GM23338 (cell line): Measurements from ENCODE around the gene ENPP4. TPM values are rescaled to one million over a fixed set of nuclear protein-coding genes. Genes with fewer than 3 reads are reported as not detected.
A peak's percentile ranks its signal among the peaks of the same experiment; 100 is the strongest.

Source experiments
- ATAC-seq: fragments of 200-7000 bp; cut with Tn5 transposase; 3 replicates; pipeline ENCODE4 v1.9.1; 2020
- DNase-seq: peaks from one replicate; pipeline ENCODE4 v3.0.0-alpha.2; 2015; ENCODE audit warnings: low spot score
- H2AFZ ChIP-seq: fragments of 200-600 bp; sonication (generic); 2 replicates; pipeline ENCODE4 v1.8.0; 2016; ENCODE audit warnings: antibody characterized with exemption, mild to moderate bottlenecking, moderate library complexity
- H3F3A ChIP-seq: fragments of 200-600 bp; sonication (generic); replicated peaks from 2 replicates; pipeline ENCODE4 v1.8.0; 2017; ENCODE audit warnings: antibody characterized with exemption, mixed run types, low read depth
- H3K27ac ChIP-seq: fragments of 200-600 bp; sonication (generic); 2 replicates; pipeline ENCODE4 v1.6.1; 2016; ENCODE audit warnings: low read depth
- H3K27me3 ChIP-seq: fragments of 200-600 bp; sonication (generic); 2 replicates; pipeline ENCODE4 v1.8.0; 2016; ENCODE audit warnings: mild to moderate bottlenecking, mixed run types, moderate library complexity; ENCODE audit not compliant: insufficient read depth
- H3K36me3 ChIP-seq: fragments of 200-600 bp; sonication (generic); 2 replicates; pipeline ENCODE4 v1.8.0; 2016; ENCODE audit warnings: mild to moderate bottlenecking; ENCODE audit not compliant: insufficient read depth
- H3K4me1 ChIP-seq: fragments of 200-600 bp; sonication (generic); 2 replicates; pipeline ENCODE4 v1.8.0; 2016; ENCODE audit warnings: mild to moderate bottlenecking, moderate library complexity; ENCODE audit not compliant: insufficient read depth
- H3K4me2 ChIP-seq: fragments of 200-600 bp; sonication (generic); 2 replicates; pipeline ENCODE4 v1.7.1; 2017; ENCODE audit warnings: mixed run types
- H3K4me3 ChIP-seq: fragments of 200-600 bp; sonication (generic); 2 replicates; pipeline ENCODE4 v1.6.1; 2016; ENCODE audit warnings: mixed run types
- H3K79me2 ChIP-seq: fragments of 200-600 bp; sonication (generic); replicated peaks from 2 replicates; pipeline ENCODE4 v1.8.0; 2017; ENCODE audit warnings: mild to moderate bottlenecking; ENCODE audit not compliant: insufficient read depth
- H3K9me2 ChIP-seq: fragments of 200-600 bp; sonication (generic); 2 replicates; pipeline ENCODE4 v1.8.0; 2017; ENCODE audit not compliant: insufficient read depth
- H4K20me1 ChIP-seq: fragments of 200-600 bp; sonication (generic); replicated peaks from 2 replicates; pipeline ENCODE4 v1.8.0; 2017; ENCODE audit warnings: mild to moderate bottlenecking; ENCODE audit not compliant: insufficient read depth
- H3K27ac Mint-ChIP-seq: 2 replicates; pipeline ENCODE4 v1.8.0; 2020; ENCODE audit warnings: inconsistent platforms, mild to moderate bottlenecking, moderate library complexity, mixed read lengths
- H3K27me3 Mint-ChIP-seq: 3 replicates; pipeline ENCODE4 v1.8.0; 2022; ENCODE audit warnings: low read depth, mild to moderate bottlenecking, moderate library complexity, mixed read lengths, inconsistent platforms; ENCODE audit not compliant: insufficient read depth, poor library complexity
- H3K36me3 Mint-ChIP-seq: 3 replicates; pipeline ENCODE4 v1.8.0; 2021; ENCODE audit warnings: low read depth, mild to moderate bottlenecking, inconsistent platforms, moderate library complexity, mixed read lengths
- H3K4me1 Mint-ChIP-seq: 3 replicates; pipeline ENCODE4 v1.8.0; 2020; ENCODE audit warnings: mild to moderate bottlenecking, inconsistent platforms, mixed read lengths
- H3K4me3 Mint-ChIP-seq: 3 replicates; pipeline ENCODE4 v1.8.0; 2021; ENCODE audit warnings: moderate library complexity, mild to moderate bottlenecking, inconsistent platforms, mixed read lengths
- H3K9me3 Mint-ChIP-seq: 3 replicates; pipeline ENCODE4 v1.8.0; 2020; ENCODE audit warnings: moderate library complexity, mild to moderate bottlenecking, inconsistent platforms, mixed read lengths
- CREB1 ChIP-seq: fragments of 250-450 bp; sonication (Bioruptor Pico); IDR thresholded peaks from 2 replicates; pipeline ENCODE4 v1.5.0; 2020; ENCODE audit warnings: low read depth, mild to moderate bottlenecking, moderate library complexity
- CTCF ChIP-seq, 2 experiments: fragments of 200-600 bp in 1 of 2; sonication (generic) in 1 of 2; conservative IDR thresholded peaks; 2 replicates each; pipeline versions ENCODE4 v1.5.1 to v1.6.1; 2016 to 2017; ENCODE audit warnings: antibody characterized with exemption in 2 of 2, low read depth in 2 of 2, mild to moderate bottlenecking in 2 of 2, moderate library complexity in 1 of 2
- EZH2 ChIP-seq: fragments of 200-600 bp; sonication (generic); IDR thresholded peaks from one replicate; pipeline ENCODE4 v1.8.0; 2017; ENCODE audit warnings: antibody characterized with exemption, mild to moderate bottlenecking, low read depth; ENCODE audit not compliant: unreplicated experiment
- EZH2phosphoT487 ChIP-seq: fragments of 200-600 bp; sonication (generic); IDR thresholded peaks from one replicate; pipeline ENCODE4 v1.8.1; 2018; ENCODE audit warnings: antibody characterized with exemption; ENCODE audit not compliant: unreplicated experiment
- JUNB ChIP-seq: IDR thresholded peaks from one replicate; pipeline ENCODE4 v1.6.1; 2016; ENCODE audit warnings: antibody characterized with exemption; ENCODE audit not compliant: unreplicated experiment
- NANOG ChIP-seq: IDR thresholded peaks from 2 replicates; pipeline ENCODE4 v1.6.1; 2016; ENCODE audit warnings: antibody characterized with exemption, borderline replicate concordance
- POLR2AphosphoS5 ChIP-seq: IDR thresholded peaks from 2 replicates; pipeline ENCODE4 v1.6.1; 2016; ENCODE audit warnings: antibody characterized with exemption, low read depth
- STAT1 ChIP-seq: IDR thresholded peaks from one replicate; pipeline ENCODE4 v1.6.1; 2016; ENCODE audit warnings: antibody characterized with exemption; ENCODE audit not compliant: unreplicated experiment
- ZNF114 ChIP-seq: fragments of 250-450 bp; sonication (Bioruptor Pico); IDR thresholded peaks from 2 replicates; pipeline ENCODE4 v1.5.0; 2020; ENCODE audit warnings: mild to moderate bottlenecking, moderate library complexity
- ZNF331 ChIP-seq: fragments of 250-450 bp; sonication (Bioruptor Pico); IDR thresholded peaks from 2 replicates; pipeline ENCODE4 v1.5.0; 2020; ENCODE audit warnings: low read depth, mild to moderate bottlenecking, moderate library complexity
- polyA plus RNA-seq: library from polyadenylated mRNA; unstranded; fragments of >200 nt; fragmentation: Nextera tagmentation; extraction: Ambion mirVana; gene quantifications from 2 replicates; pipeline ENCODE4 v1.2.1, GENCODE V29; 2016
- total RNA-seq: library from RNA; depleted of rRNA; stranded (reverse); fragments of >200 nt; shearing (Covaris generic); gene quantifications from 2 replicates; pipeline ENCODE4 v1.2.3, GENCODE V29; 2014
- TF ChIP-seq, protein P1 (sequence below): IDR thresholded peaks from 2 replicates; pipeline ENCODE4 v1.6.1; 2016; ENCODE audit warnings: antibody characterized with exemption
- TF ChIP-seq, protein P2 (sequence below): IDR thresholded peaks from one replicate; pipeline ENCODE4 v1.6.1; 2018; ENCODE audit warnings: antibody characterized with exemption; ENCODE audit not compliant: unreplicated experiment
- TF ChIP-seq, protein P3 (sequence below): fragments of 250-450 bp; sonication (Bioruptor Pico); IDR thresholded peaks from 2 replicates; pipeline ENCODE4 v1.5.0; 2020; ENCODE audit warnings: mild to moderate bottlenecking, moderate library complexity

ENPP4 gene
- total and polyA plus RNA-seq, 2 experiments from 2014 or later: 2.2 to 4.4 TPM

DNA sequence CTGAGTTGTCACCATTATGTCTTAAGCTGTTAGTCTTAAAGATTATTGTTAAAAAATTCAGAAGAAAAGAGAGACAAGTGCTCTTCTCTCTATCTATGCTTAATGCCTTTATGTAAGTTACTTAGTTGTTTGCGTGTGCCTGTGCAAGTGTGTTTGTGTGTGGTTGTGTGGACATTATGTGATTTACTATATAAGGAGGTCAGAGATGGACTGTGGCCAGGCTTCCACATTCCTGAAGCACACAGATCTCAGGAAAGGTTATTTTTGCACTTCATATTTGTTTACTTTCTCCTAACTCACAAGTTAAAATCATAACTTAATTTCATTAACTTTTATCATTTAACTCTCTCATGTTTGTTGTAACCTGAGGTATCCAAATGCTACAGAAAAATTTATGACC, 14.5 kb downstream of the ENPP4 start:
- Mint-ChIP-seq H3K4me1 (peaks cover 23% of the 10 kb centered on the region), H3K27ac (peak overlapping the region; percentile 66), H3K27me3 (no peaks in the 10 kb centered on the region), H3K36me3 (no peaks in the 10 kb centered on the region), H3K9me3 (no peaks in the 10 kb centered on the region), H3K4me3 (no peak overlapping the region)
- Histone ChIP-seq H3K27ac (no peak overlapping the region), H3K4me1 (peaks cover 18% of the 10 kb centered on the region), H3K36me3 (no peaks in the 10 kb centered on the region), H4K20me1 (no peaks in the 10 kb centered on the region), H3F3A (no peaks in the 10 kb centered on the region), H3K4me2 (no peak overlapping the region), H3K79me2 (no peaks in the 10 kb centered on the region), H3K4me3 (no peak overlapping the region), H3K9me2 (no peaks in the 10 kb centered on the region), H3K27me3 (no peaks in the 10 kb centered on the region), H2AFZ (no peak overlapping the region)
- DNase-seq (no peak), ATAC-seq (no peak)
- no peak for TF ChIP-seq CTCF (conservative IDR thresholded peaks at IDR 0.05; ENCODE audit: low read depth in 2 of 2)
- TF ChIP-seq STAT1: no peak
- TF ChIP-seq ZNF331: no peak
- TF ChIP-seq, protein P1, sequence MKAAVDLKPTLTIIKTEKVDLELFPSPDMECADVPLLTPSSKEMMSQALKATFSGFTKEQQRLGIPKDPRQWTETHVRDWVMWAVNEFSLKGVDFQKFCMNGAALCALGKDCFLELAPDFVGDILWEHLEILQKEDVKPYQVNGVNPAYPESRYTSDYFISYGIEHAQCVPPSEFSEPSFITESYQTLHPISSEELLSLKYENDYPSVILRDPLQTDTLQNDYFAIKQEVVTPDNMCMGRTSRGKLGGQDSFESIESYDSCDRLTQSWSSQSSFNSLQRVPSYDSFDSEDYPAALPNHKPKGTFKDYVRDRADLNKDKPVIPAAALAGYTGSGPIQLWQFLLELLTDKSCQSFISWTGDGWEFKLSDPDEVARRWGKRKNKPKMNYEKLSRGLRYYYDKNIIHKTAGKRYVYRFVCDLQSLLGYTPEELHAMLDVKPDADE: no peak
- no peak for TF ChIP-seq EZH2phosphoT487
- no peak for TF ChIP-seq JUNB
- TF ChIP-seq NANOG: no peak
- TF ChIP-seq POLR2AphosphoS5: no peak
- TF ChIP-seq EZH2: no peak
- no peak for TF ChIP-seq ZNF114 (CRISPR knock-in tag)
- TF ChIP-seq, protein P2, sequence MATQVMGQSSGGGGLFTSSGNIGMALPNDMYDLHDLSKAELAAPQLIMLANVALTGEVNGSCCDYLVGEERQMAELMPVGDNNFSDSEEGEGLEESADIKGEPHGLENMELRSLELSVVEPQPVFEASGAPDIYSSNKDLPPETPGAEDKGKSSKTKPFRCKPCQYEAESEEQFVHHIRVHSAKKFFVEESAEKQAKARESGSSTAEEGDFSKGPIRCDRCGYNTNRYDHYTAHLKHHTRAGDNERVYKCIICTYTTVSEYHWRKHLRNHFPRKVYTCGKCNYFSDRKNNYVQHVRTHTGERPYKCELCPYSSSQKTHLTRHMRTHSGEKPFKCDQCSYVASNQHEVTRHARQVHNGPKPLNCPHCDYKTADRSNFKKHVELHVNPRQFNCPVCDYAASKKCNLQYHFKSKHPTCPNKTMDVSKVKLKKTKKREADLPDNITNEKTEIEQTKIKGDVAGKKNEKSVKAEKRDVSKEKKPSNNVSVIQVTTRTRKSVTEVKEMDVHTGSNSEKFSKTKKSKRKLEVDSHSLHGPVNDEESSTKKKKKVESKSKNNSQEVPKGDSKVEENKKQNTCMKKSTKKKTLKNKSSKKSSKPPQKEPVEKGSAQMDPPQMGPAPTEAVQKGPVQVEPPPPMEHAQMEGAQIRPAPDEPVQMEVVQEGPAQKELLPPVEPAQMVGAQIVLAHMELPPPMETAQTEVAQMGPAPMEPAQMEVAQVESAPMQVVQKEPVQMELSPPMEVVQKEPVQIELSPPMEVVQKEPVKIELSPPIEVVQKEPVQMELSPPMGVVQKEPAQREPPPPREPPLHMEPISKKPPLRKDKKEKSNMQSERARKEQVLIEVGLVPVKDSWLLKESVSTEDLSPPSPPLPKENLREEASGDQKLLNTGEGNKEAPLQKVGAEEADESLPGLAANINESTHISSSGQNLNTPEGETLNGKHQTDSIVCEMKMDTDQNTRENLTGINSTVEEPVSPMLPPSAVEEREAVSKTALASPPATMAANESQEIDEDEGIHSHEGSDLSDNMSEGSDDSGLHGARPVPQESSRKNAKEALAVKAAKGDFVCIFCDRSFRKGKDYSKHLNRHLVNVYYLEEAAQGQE: no peak
- no peak for TF ChIP-seq CREB1 (CRISPR knock-in tag)
- TF ChIP-seq, protein P3, sequence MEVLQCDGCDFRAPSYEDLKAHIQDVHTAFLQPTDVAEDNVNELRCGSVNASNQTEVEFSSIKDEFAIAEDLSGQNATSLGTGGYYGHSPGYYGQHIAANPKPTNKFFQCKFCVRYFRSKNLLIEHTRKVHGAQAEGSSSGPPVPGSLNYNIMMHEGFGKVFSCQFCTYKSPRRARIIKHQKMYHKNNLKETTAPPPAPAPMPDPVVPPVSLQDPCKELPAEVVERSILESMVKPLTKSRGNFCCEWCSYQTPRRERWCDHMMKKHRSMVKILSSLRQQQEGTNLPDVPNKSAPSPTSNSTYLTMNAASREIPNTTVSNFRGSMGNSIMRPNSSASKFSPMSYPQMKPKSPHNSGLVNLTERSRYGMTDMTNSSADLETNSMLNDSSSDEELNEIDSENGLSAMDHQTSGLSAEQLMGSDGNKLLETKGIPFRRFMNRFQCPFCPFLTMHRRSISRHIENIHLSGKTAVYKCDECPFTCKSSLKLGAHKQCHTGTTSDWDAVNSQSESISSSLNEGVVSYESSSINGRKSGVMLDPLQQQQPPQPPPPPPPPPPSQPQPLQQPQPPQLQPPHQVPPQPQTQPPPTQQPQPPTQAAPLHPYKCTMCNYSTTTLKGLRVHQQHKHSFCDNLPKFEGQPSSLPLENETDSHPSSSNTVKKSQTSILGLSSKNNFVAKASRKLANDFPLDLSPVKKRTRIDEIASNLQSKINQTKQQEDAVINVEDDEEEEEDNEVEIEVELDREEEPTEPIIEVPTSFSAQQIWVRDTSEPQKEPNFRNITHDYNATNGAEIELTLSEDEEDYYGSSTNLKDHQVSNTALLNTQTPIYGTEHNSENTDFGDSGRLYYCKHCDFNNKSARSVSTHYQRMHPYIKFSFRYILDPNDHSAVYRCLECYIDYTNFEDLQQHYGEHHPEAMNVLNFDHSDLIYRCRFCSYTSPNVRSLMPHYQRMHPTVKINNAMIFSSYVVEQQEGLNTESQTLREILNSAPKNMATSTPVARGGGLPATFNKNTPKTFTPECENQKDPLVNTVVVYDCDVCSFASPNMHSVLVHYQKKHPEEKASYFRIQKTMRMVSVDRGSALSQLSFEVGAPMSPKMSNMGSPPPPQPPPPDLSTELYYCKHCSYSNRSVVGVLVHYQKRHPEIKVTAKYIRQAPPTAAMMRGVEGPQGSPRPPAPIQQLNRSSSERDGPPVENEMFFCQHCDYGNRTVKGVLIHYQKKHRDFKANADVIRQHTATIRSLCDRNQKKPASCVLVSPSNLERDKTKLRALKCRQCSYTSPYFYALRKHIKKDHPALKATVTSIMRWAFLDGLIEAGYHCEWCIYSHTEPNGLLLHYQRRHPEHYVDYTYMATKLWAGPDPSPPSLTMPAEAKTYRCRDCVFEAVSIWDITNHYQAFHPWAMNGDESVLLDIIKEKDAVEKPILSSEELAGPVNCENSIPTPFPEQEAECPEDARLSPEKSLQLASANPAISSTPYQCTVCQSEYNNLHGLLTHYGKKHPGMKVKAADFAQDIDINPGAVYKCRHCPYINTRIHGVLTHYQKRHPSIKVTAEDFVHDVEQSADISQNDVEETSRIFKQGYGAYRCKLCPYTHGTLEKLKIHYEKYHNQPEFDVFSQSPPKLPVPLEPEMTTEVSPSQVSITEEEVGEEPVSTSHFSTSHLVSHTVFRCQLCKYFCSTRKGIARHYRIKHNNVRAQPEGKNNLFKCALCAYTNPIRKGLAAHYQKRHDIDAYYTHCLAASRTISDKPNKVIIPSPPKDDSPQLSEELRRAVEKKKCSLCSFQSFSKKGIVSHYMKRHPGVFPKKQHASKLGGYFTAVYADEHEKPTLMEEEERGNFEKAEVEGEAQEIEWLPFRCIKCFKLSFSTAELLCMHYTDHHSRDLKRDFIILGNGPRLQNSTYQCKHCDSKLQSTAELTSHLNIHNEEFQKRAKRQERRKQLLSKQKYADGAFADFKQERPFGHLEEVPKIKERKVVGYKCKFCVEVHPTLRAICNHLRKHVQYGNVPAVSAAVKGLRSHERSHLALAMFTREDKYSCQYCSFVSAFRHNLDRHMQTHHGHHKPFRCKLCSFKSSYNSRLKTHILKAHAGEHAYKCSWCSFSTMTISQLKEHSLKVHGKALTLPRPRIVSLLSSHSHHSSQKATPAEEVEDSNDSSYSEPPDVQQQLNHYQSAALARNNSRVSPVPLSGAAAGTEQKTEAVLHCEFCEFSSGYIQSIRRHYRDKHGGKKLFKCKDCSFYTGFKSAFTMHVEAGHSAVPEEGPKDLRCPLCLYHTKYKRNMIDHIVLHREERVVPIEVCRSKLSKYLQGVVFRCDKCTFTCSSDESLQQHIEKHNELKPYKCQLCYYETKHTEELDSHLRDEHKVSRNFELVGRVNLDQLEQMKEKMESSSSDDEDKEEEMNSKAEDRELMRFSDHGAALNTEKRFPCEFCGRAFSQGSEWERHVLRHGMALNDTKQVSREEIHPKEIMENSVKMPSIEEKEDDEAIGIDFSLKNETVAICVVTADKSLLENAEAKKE (CRISPR knock-in tag): no peak
